GM18858 (cell line): ENCODE results near the gene RNF121.
"Not testable (repeated sequence)": the region's sequence is repeated elsewhere in the genome, so short reads cannot be mapped to it uniquely, and the experiment has no call there.

ENCODE experiments used
- ATAC-seq: cut with Tn5 transposase; IDR thresholded peaks from one replicate; pipeline ENCODE4 v1.9.1; 2021; ENCODE audit not compliant: unreplicated experiment

Gene RNF121

GRCh38 chr11:71928737-71929443 lies at the start of gene RNF121:
RNF121 (plus strand) TSS chr11:71929046; CDS start chr11:71929062, 16 bp downstream.
- ATAC-seq: peak; percentile 64

GRCh38 chr11:71885806-71886205 lies 43.0 kb upstream of the RNF121 start:
- ATAC-seq: not testable (repeated sequence)

- not testable (repeated sequence) for ATAC-seq
These were observed 40.4 kb upstream of the RNF121 start for GRCh38 chr11:71888335-71889010.

- not testable (repeated sequence) for ATAC-seq
These were observed 39.5 kb upstream of the RNF121 start for GRCh38 chr11:71889181-71889872.

- no peak for ATAC-seq
These were observed 32.9 kb upstream of the RNF121 start for GRCh38 chr11:71895961-71896360.

- ATAC-seq: not testable (repeated sequence)
These were observed 27.7 kb upstream of the RNF121 start for GRCh38 chr11:71901137-71901536.

GRCh38 chr11:71908218-71908617 lies 20.6 kb upstream of the RNF121 start:
- ATAC-seq: no peak

- ATAC-seq: not testable (repeated sequence)
These were observed 18.1 kb upstream of the RNF121 start for GRCh38 chr11:71910775-71911174.

- ATAC-seq: not testable (repeated sequence)
These were observed 17.4 kb upstream of the RNF121 start for GRCh38 chr11:71911321-71911985.

GRCh38 chr11:71911986-71912340 lies 16.9 kb upstream of the RNF121 start:
- ATAC-seq: not testable (repeated sequence)

- no peak for ATAC-seq
These were observed 14.9 kb upstream of the RNF121 start for GRCh38 chr11:71913756-71914526.

GRCh38 chr11:71914617-71915189 lies 14.1 kb upstream of the RNF121 start:
- ATAC-seq: no peak

GRCh38 chr11:71917646-71918140 lies 11.2 kb upstream of the RNF121 start:
- no peak for ATAC-seq

GRCh38 chr11:71927820-71928736 lies 768 bp upstream of the RNF121 start, which contains the start of gene XNDC1N:
XNDC1N (minus strand) TSS chr11:71928594; CDS start chr11:71923353, 5,241 bp downstream.
- ATAC-seq: peak; percentile 46

GRCh38 chr11:71929491-71929890 lies 645 bp downstream of the RNF121 start:
- no peak for ATAC-seq

GRCh38 chr11:71930556-71931244 lies 1.9 kb downstream of the RNF121 start:
- no peak for ATAC-seq

- no peak for ATAC-seq
These were observed 2.4 kb downstream of the RNF121 start for GRCh38 chr11:71931245-71931602.
